ENCODE measurements around the gene HIGD2A. TPM values are rescaled to one million over a fixed set of nuclear protein-coding genes. Genes with fewer than 3 reads are reported as not detected.

Gene HIGD2A
- total and polyA plus RNA-seq, 9 of the 15 experiments (the other 6 are each of a cell fraction or from before 2014, with no cell fraction given) = 94.7 to 264 (median 163) TPM

DNA sequence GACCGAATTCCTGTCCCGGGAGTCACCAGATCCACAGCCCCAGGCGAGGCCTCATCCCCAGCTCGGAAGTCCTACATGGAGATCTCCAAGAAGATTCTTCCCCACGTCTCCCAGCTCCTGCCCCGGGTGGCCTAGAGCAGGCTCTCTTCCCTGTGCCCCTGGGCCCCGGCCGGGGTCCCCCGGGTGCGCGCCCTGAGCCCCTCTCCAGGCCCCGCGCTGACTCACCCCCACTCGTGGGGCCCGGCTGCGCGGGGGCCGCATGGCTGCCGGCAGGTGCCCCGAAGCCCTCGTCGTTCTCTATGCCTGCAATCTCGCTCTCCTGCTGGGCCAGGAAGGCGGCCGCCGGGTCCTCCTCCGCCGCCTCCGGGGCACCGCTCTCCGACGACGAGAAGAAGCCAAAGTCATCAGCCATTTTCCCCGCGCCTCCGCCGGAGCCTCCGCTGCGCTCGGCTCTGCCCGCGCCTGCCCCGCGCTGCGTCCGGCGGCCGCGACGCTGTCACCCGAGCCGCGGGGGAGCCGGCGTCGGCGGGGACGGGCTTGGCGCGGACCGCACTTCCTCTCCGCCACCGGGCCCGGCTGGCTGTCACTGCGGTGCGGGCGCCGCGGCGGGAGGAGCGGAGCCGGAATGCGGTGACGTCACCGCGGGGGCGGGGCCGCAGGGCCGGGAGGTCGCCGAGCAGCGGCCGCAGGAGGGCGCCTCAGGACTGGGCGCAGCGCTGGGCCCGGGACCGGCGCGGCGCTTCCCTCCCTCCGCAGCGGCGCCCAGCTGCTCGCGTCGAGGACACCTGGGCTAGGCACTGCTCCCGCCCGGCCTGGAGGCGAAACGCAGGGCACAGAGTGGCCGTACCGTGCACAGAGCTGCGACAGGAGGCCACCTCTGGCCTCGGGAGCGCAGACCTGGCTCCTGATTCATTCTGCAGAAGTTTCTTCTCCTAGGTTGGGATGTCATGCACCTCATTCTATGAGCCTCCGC, 27.7 kb downstream of the HIGD2A start, which contains the start of gene CLTB (continued):
- TF ChIP-seq ZNF124 (CRISPR knock-in tag; IDR thresholded peaks at IDR 0.05) = no peak
- TF ChIP-seq, protein P1, sequence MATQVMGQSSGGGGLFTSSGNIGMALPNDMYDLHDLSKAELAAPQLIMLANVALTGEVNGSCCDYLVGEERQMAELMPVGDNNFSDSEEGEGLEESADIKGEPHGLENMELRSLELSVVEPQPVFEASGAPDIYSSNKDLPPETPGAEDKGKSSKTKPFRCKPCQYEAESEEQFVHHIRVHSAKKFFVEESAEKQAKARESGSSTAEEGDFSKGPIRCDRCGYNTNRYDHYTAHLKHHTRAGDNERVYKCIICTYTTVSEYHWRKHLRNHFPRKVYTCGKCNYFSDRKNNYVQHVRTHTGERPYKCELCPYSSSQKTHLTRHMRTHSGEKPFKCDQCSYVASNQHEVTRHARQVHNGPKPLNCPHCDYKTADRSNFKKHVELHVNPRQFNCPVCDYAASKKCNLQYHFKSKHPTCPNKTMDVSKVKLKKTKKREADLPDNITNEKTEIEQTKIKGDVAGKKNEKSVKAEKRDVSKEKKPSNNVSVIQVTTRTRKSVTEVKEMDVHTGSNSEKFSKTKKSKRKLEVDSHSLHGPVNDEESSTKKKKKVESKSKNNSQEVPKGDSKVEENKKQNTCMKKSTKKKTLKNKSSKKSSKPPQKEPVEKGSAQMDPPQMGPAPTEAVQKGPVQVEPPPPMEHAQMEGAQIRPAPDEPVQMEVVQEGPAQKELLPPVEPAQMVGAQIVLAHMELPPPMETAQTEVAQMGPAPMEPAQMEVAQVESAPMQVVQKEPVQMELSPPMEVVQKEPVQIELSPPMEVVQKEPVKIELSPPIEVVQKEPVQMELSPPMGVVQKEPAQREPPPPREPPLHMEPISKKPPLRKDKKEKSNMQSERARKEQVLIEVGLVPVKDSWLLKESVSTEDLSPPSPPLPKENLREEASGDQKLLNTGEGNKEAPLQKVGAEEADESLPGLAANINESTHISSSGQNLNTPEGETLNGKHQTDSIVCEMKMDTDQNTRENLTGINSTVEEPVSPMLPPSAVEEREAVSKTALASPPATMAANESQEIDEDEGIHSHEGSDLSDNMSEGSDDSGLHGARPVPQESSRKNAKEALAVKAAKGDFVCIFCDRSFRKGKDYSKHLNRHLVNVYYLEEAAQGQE (IDR thresholded peaks at IDR 0.05; ENCODE audit: borderline replicate concordance) = peak; percentile 92
- TF ChIP-seq, protein P1 (CRISPR knock-in tag; IDR thresholded peaks at IDR 0.05; ENCODE audit: low read depth) = 0 out of 2 replicates have a peak, but pooled peaks have one; percentile 71
- TF ChIP-seq ZNF79 (CRISPR knock-in tag; IDR thresholded peaks at IDR 0.05; ENCODE audit: low read depth) = no peak
- peak; percentile 79; the same call in 1 of the 2 replicates for TF ChIP-seq ERF (CRISPR knock-in tag; IDR thresholded peaks at IDR 0.05)
- TF ChIP-seq PPARD (CRISPR knock-in tag; IDR thresholded peaks at IDR 0.05) = no peak
- TF ChIP-seq KAT2B (IDR thresholded peaks at IDR 0.05; ENCODE audit: low read depth, low read length) = no peak
- peak in 2 of 3 experiments; percentile 75 to 77 for TF ChIP-seq YY1 (IDR thresholded peaks at IDR 0.05; ENCODE audit: borderline replicate concordance in 1 of 3, control insufficient read depth in 1 of 3, extremely low read depth in 1 of 3, insufficient read depth in 3 of 3, insufficient read length in 1 of 3, insufficient replicate concordance in 2 of 3, low read depth in 1 of 3, low read length in 2 of 3)
- peak; percentile 82 for TF ChIP-seq CREB1 (IDR thresholded peaks at IDR 0.05)
- TF ChIP-seq CREB1 (CRISPR knock-in tag; IDR thresholded peaks at IDR 0.05) = peak; percentile 88
- TF ChIP-seq, protein P2, sequence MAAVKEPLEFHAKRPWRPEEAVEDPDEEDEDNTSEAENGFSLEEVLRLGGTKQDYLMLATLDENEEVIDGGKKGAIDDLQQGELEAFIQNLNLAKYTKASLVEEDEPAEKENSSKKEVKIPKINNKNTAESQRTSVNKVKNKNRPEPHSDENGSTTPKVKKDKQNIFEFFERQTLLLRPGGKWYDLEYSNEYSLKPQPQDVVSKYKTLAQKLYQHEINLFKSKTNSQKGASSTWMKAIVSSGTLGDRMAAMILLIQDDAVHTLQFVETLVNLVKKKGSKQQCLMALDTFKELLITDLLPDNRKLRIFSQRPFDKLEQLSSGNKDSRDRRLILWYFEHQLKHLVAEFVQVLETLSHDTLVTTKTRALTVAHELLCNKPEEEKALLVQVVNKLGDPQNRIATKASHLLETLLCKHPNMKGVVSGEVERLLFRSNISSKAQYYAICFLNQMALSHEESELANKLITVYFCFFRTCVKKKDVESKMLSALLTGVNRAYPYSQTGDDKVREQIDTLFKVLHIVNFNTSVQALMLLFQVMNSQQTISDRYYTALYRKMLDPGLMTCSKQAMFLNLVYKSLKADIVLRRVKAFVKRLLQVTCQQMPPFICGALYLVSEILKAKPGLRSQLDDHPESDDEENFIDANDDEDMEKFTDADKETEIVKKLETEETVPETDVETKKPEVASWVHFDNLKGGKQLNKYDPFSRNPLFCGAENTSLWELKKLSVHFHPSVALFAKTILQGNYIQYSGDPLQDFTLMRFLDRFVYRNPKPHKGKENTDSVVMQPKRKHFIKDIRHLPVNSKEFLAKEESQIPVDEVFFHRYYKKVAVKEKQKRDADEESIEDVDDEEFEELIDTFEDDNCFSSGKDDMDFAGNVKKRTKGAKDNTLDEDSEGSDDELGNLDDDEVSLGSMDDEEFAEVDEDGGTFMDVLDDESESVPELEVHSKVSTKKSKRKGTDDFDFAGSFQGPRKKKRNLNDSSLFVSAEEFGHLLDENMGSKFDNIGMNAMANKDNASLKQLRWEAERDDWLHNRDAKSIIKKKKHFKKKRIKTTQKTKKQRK (IDR thresholded peaks at IDR 0.05; ENCODE audit: borderline replicate concordance, low read depth, low read length) = no peak
- peak; percentile 84 for TF ChIP-seq TGIF2 (CRISPR knock-in tag; IDR thresholded peaks at IDR 0.05)
